RWPE1 (cell line): ENCODE data around the gene RPL22L1.

Source experiments
- CTCF ChIA-PET: fragments of 350-600 bp; sonication (Branson Sonifier 250); formaldehyde crosslinking; extraction: SDS; loops from one replicate; lab custom pipeline; 2021; lab: Yijun Ruan, JAX
- POLR2A ChIA-PET: fragments of 400-600 bp; formaldehyde crosslinking; extraction: SDS; loops from one replicate; lab custom pipeline; 2020; ENCODE audit warnings: antibody characterized with exemption; ENCODE audit not compliant: low non-redundant PET; lab: Yijun Ruan, JAX
- DNase-seq: peaks from one replicate; pipeline ENCODE4 v3.0.0; 2012; ENCODE audit warnings: low spot score
- H3K27ac ChIP-seq: fragments of 450-650 bp; 2 replicates; pipeline ENCODE4 v1.5.1; 2017
- TF ChIP-seq, protein P1 (sequence below): fragments of 450-650 bp; conservative IDR thresholded peaks from 2 replicates; pipeline ENCODE4 v1.5.1; 2017; ENCODE audit warnings: low read depth, mild to moderate bottlenecking

Gene RPL22L1

DNA sequence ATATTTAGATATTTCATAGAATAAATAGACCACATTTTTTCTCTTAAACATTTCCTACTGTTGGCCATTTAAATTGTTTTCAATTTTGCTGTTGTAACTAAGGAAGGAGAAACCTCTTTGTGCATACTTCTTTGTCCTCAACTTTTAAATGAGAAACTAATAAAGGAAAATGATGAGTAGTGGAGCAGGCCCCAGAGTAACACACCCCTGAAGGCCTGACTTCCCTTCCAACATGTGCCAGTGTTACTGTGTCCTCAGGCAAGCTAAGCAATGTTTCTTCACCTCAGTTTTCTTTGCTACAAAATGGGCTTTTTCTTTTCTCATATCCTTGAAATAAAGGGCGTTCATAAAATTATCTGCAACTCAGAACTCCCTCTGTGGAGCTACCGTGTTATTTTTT, 53.7 kb downstream of the RPL22L1 start:
- DNase-seq = no peak
- no peak overlapping the region for H3K27ac ChIP-seq
- TF ChIP-seq, protein P1, sequence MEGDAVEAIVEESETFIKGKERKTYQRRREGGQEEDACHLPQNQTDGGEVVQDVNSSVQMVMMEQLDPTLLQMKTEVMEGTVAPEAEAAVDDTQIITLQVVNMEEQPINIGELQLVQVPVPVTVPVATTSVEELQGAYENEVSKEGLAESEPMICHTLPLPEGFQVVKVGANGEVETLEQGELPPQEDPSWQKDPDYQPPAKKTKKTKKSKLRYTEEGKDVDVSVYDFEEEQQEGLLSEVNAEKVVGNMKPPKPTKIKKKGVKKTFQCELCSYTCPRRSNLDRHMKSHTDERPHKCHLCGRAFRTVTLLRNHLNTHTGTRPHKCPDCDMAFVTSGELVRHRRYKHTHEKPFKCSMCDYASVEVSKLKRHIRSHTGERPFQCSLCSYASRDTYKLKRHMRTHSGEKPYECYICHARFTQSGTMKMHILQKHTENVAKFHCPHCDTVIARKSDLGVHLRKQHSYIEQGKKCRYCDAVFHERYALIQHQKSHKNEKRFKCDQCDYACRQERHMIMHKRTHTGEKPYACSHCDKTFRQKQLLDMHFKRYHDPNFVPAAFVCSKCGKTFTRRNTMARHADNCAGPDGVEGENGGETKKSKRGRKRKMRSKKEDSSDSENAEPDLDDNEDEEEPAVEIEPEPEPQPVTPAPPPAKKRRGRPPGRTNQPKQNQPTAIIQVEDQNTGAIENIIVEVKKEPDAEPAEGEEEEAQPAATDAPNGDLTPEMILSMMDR = no peak
- ChIA-PET CTCF (no interaction called here), POLR2A (interaction anchor here (0.6 kb wide), 1 partner anchor 54 kb away, joined by 3 read pairs; the partner anchor contains the start of gene RPL22L1)

DNA sequence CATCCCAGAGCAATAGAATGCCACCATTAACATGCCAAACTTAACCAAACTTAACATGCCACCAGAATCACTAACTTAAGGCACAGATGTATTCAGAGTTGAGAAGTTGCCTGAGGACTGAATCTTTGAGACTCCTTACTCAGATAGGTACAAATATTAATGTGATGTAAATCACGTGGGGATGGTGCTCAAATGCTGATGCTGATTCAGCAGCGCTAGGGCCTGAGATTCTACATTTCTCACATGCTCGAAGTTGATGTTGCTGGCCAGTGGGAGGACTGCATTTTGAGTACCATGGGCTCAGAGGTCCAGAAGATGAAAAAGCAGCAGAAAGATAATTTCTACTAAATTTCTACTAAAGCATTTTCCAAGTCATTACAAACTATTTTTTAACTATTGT, 54.1 kb downstream of the RPL22L1 start:
- TF ChIP-seq, protein P1 = no peak
- POLR2A ChIA-PET = no interaction called here
- no peak for DNase-seq
- CTCF ChIA-PET = interaction anchor here (7.1 kb wide), 1 partner anchor 403 kb away, joined by 87 read pairs; no protein-coding TSS in a partner anchor
- no peak overlapping the region for H3K27ac ChIP-seq

DNA sequence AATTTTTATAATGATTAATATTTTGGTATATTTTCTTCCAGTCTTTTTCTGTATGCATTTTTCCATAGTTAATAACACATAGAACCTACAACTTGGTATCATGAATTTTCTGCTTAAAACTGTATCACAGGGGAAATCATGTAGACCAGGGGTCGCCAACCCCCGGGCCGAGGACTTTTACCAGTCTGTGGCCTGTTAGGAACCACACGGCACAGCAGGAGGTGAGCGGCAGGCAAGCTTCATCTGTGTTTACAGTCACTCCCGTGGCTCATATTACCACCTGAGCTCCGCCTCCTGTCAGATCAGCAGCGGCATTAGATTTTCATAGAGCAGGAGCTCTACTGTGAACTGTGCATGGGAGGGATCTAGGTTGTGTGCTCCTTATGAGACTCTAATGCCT, 54.7 kb downstream of the RPL22L1 start:
- POLR2A ChIA-PET = interaction anchor here (0.6 kb wide), 1 partner anchor 391 kb away, joined by 3 read pairs; no protein-coding TSS in a partner anchor
- H3K27ac ChIP-seq = no peak overlapping the region
- TF ChIP-seq, protein P1 = no peak
- DNase-seq = no peak
- CTCF ChIA-PET = interaction anchor here (7.1 kb wide), 1 partner anchor 402 kb away, joined by 87 read pairs; no protein-coding TSS in a partner anchor
